Amygdala (tissue), 56 donors: Measurements from ENCODE around the gene GALNT5.
"Not testable (repeated sequence)": the region's sequence is repeated elsewhere in the genome, so short reads cannot be mapped to it uniquely, and the experiment has no call there.

Experiments
- DNase-seq, 56 donors: peaks; one replicate each; lab custom pipeline; 2025; lab: John Stamatoyannopoulos, UW

GALNT5 gene

GRCh38 chr2:157279311-157279710, 21.8 kb downstream of the GALNT5 start:
- not testable (repeated sequence) for DNase-seq

DNA sequence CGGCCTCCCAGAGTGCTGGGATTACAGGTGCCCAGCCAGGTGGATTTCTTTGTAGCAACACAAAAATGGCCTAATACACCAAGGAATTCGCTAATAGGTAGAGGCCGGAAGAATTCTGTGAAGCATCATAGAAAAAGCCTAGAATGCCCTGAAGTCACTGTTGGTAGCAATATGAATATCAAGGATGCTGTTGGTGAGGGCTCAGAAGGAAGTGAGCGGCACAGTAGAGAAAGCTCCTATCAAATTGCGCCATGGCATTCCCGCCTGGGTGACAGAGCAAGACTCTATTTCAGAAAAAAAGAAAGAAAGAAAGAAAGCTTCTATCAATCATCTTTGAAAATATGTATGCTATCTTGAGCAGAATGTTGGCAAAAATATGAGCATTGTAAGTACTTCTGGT, 23.8 kb downstream of the GALNT5 start:
- DNase-seq, result no peak

DNA sequence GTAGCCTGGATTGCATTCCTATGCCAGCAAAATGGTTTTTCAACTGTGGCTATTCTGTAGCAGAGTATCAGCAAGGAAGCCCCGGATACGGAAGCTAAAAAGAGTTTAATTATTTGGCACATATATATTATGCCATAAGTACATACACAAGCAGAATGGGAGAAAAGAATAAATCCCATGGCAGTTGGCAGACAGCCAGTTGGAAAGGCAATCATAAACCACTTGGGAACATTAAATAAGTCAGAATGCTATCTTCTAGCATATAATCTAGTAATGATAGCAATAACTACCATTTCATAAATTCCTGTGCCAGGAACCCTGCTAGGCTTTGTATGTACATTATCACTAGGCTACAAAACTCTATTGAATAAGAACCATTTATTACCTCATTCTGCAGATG, 26.0 kb downstream of the GALNT5 start:
- DNase-seq, result peak in 1 of 56 donors; percentile 0

DNA sequence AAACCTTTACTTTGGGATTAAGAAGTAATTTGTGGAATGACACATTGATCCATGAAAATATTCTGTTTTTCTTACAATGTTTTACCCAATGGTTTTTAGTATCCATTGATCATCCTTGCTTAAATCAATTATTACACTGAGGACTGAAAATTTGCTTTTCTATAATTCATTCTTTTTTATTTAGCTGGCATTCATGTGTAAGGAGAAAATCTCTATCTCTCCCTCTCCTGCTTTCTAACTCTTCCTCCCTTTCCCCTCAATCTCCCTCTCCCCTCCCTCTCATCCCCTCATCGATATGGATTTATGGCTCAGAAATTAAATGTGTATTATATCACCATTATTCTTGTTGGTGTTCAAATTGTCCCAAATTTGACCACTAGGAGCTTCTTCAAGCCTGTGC, 29.7 kb downstream of the GALNT5 start:
- DNase-seq, result no peak

GRCh38 chr2:157290525-157290924, 33.0 kb downstream of the GALNT5 start:
- no peak for DNase-seq

DNA sequence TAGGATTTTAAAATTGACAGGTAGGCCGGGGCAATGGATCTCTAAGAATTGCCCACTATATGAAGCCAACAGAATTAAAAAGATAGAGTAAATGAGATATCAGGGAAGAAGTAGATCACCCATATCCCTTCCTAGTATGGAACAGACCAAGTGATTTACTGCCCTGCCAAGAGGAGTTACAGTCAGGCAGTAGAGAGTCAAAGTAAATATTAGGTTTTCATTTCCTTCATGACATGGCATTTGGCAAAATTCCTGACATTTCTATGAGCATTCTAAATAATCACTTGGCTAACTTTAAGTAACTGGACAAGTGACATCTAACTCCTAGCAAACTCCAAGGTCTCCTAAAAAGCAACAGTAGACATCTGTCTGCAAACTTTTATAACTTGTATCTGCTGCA, 33.5 kb downstream of the GALNT5 start:
- no peak for DNase-seq

DNA sequence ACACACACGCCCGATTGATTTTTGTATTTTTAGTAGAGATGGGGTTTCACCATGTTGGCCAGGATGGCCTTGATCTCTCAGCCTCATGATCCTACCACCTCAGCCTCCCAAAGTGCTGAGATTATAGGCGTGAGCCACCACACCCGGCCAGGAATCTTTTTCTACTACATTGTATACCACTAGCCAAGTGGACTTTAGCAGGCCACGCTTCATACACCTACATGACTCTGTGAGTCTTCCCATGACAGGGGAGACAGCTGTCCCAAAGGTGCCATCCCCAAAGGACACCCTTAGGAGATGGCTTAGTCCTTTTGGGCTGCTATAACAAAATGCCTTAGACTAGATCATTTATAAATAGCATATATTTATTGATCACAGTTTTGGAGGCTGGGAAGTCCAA, 35.3 kb downstream of the GALNT5 start:
- no peak for DNase-seq

GRCh38 chr2:157296490-157296889, 39.0 kb downstream of the GALNT5 start:
- no peak for DNase-seq

DNA sequence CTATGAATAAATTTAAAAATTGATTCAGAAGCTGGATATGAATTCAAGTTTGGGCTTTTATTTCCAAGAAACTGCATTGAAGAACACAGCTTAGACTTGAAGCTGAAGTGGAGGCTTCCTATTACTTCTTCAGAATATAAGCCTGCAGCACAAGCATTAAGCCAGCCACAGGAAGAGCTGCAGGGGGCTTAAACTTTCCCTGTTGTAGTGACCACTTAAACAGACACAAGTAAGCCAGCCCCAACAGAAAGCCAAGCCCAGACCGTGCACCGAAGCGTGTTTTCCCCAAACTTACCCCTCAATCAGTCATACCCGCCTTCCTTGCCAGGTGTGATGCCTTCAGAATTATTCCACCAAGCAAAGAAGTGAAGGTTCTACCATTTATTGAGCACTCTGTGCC, 39.5 kb downstream of the GALNT5 start:
- no peak for DNase-seq

DNA sequence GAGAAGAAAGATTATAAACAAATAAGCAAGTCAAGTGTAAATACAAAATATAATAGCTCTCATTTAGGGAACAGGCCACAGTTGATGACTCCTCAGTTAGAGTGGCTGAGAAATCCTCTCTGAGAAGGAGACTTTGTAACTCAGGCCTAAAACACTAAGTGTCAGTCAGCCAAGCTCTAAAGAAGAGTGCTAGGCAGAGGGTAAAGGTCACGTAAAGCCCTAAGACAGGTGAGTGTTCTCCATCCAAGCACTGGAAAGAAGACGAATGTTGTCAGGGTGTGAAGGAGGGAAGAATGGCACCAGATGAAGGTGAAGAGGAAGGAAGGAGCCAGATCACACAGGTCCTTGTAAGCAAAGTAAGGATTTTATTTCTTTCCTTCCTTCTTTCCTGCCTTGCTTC, 43.8 kb downstream of the GALNT5 start:
- no peak for DNase-seq

DNA sequence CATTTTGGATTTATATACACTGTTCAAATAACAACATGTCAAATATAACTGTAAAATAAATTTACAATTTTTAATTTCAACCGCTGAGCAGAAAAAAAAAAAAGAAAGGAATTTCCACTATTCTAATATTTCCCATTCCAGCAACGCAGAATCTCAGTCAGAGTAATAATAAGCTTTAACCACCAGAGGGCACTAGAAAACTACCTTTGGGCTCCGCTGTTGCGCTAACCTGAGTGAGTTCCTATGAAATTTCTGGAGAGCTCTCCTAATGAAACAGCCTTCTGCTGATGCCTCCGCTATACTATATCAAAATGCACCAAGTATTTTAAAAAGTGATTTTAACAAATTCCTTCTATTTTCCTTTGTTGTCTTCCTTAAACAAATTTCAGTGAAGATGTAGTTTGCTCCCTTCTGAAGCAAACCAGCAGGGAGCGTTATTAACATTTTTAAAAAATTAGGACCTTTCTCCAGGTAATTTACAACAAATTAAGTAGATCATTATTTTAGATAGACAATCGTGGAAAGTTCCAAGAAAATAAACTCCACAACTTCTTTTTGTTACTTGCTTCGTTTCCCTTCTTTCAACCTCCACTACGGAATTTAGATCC, 45.1 kb downstream of the GALNT5 start:
- peak in 15 of 56 donors; percentile 1 to 56 (median 12) for DNase-seq

DNA sequence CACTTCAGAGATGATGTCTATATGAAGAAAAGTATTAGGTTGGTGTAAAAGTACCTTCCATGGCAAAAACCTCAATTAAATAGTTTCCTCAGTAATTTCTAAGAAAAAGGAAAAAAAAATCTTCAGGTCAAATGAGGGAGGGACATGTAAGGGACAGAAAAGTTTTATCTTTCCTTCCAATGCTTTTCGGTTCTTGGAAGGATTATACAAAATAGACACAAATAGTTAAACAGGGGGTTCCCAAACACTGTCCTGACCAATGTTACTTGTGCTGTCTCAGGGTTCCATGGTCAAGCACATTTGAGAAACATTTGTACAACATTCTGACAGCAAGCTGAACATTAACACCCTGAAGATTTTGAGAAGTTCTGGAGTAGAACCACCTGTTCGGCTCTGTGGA, 46.1 kb downstream of the GALNT5 start:
- no peak for DNase-seq

- DNase-seq, result no peak
Measured at GRCh38 chr2:157304811-157305722, 47.6 kb downstream of the GALNT5 start.

GRCh38 chr2:157305723-157306110, 48.2 kb downstream of the GALNT5 start:
- DNase-seq, result no peak

- no peak for DNase-seq
Measured at GRCh38 chr2:157307021-157307420, 49.5 kb downstream of the GALNT5 start.

DNA sequence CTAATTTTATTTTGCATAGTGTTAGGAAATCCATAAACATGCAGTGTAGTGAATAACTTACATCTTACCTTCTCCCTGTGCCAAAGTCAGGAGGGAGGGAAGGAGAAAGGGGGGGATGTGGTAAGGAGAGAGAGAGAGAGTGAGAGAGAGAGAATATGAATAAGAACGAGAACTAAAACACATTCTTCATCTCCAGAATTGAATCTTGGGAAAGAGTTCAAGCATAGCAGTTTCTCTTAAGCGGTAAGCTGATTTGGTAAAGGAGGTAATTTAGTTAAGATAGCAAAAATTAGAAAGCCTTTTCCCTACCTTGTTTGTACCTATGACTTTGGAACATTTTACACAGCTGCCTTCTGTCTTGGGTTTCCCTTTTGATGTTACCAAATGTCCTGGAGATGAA, 52.4 kb downstream of the GALNT5 start:
- DNase-seq, result no peak

DNA sequence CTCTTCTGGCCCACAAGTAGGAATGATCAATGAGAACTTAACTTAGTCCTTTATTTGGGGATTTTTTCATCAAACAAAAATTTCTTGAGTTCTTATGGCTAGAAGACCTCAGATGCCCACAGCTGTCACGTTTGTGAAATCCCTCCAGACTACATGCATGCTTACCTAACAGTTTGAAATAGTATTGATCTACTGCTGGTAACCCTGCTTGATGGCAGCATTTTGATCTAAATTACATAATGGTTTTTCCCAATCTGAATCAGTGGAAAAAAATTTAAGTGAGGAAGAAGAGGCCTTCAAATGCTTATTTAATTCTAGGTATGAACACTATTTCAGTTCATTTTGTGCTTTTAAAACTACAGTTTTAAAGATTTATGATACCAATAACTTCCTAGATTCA, 54.2 kb downstream of the GALNT5 start:
- DNase-seq, result no peak

- DNase-seq, result no peak
Measured at GRCh38 chr2:157312866-157313486, 55.5 kb downstream of the GALNT5 start.

GRCh38 chr2:157315901-157316300, 58.4 kb downstream of the GALNT5 start:
- no peak for DNase-seq

DNA sequence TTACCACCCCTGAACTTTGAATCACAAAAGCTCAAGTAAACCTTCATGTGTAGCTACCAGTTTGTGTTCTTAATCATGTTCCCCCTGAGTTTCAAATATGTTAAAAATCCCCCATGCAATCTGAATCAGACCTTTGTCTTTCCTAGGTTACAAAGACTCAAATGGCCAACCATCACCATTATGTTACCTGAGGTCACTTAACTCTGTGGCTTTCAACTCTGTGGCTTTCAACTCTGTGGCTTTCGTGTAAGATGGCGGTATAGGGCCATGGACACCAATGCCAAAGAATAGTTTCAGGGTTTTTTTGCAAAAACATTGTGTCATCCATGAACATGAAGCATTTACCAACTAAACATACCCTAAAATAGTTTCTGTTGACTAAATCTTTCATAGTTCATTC, 61.4 kb downstream of the GALNT5 start:
- no peak for DNase-seq

DNA sequence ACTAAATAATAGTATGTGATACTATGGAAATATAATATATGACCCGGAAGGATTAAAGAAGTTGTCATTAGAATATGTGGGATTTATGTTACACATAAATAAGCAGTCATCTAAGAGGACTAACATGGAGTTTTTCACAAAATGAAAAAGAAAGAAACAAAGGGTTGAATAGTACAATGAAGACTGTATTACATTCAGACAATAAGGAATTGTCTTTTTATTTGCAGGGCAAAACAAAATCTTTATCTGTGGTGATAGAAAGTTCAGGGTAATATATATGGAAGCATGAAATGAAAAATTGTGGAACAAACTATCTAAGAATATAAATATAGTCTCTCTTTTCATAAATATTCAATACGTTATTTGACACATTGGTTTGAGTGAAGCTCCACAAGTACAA, 62.3 kb downstream of the GALNT5 start:
- DNase-seq, result no peak

DNA sequence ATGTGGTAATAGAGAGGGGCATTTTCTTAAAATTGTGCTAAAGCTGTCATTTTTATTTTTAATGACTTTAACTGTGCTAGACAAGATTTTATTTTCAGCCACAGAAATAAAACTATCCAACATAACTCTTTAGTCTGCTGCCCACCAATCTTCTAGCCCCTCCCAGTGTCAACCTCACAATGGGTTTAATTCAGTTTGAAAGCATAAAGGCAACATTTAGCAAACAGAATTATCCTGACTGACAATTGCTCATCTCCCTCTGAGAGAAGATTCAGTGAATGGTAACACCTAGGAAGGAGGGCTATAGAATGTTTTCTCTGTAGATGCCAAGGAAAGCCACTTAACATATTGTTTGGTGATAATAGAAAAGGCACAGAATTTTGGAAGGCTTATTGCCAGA, 62.9 kb downstream of the GALNT5 start:
- DNase-seq, result peak in 3 of 56 donors; percentile 32 to 54 (median 41)
